Measurements from ENCODE around the gene HSD17B3. TPM values are rescaled to one million over a fixed set of nuclear protein-coding genes. Genes with fewer than 3 reads are reported as not detected.

Gene HSD17B3
- total RNA-seq, 1 donor from 2014 or later, result not detected

DNA sequence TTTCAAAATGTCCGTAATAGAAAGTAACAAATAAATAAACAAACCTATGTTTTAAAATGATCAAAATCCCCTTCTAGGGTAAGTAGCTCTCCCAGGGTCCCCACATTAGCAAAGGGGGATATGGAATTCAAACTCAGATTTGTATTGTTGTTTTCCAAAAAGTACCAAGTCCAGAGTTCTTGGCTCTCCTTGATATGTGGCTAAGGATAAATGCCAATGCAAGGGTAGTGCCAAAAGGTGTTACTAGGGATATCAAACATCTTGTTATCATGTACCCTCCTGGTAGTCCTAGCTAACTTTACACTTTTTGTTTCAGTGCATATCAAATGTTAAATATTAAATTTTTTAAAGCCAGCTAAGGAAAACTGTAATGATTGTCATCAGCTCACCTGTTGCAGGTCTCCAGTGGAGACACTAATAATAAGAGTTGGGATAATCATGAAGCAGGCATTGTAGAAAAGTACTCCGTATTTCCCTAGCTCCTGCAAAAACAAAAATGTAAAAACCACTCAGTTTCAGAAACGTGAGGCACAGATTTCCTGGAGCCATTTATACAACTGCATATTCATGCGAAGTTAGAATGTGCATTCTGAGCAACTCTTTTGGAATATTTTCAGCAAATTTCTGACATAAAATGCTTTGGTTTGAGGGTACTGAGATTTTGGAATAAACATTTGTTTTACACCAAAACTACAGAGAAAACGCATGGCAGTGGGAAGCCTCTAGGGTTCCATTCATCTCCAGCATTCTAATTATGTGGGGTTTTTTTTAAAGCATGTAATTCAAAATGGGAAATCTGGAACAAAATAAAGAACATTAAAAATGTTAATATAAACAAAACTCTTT, 41.8 kb upstream of the HSD17B3 start:
- peak overlapping the region; percentile 48 for H3K27ac ChIP-seq
- no peak for DNase-seq (ENCODE audit: extremely low spot score in 2 of 2)
- no peak overlapping the region for H3K4me3 ChIP-seq
- TF ChIP-seq POLR2AphosphoS5 (IDR thresholded peaks at IDR 0.05; ENCODE audit: insufficient read depth in 1 of 2, low read depth in 1 of 2), result no peak
- intact Hi-C loops (cut with DNase I), result no loop called here
- no peaks in the 10 kb centered on the region for H3K27me3 ChIP-seq
- peaks cover 0 to 7% of the 10 kb centered on the region in 2 donors for H3K36me3 ChIP-seq
- H3K9me3 ChIP-seq, result no peaks in the 10 kb centered on the region
- H3K4me1 ChIP-seq, result peaks cover 30% of the 10 kb centered on the region

- DNase-seq (ENCODE audit: extremely low spot score in 2 of 2), result no peak
- H3K36me3 ChIP-seq, result no peaks in the 10 kb centered on the region
- no peak for TF ChIP-seq POLR2A (IDR thresholded peaks at IDR 0.05)
- TF ChIP-seq POLR2AphosphoS5 (IDR thresholded peaks at IDR 0.05; ENCODE audit: insufficient read depth in 1 of 2, low read depth in 1 of 2), result no peak
- TF ChIP-seq, protein P1, sequence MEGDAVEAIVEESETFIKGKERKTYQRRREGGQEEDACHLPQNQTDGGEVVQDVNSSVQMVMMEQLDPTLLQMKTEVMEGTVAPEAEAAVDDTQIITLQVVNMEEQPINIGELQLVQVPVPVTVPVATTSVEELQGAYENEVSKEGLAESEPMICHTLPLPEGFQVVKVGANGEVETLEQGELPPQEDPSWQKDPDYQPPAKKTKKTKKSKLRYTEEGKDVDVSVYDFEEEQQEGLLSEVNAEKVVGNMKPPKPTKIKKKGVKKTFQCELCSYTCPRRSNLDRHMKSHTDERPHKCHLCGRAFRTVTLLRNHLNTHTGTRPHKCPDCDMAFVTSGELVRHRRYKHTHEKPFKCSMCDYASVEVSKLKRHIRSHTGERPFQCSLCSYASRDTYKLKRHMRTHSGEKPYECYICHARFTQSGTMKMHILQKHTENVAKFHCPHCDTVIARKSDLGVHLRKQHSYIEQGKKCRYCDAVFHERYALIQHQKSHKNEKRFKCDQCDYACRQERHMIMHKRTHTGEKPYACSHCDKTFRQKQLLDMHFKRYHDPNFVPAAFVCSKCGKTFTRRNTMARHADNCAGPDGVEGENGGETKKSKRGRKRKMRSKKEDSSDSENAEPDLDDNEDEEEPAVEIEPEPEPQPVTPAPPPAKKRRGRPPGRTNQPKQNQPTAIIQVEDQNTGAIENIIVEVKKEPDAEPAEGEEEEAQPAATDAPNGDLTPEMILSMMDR (IDR thresholded peaks at IDR 0.05), result no peak
- intact Hi-C loops (cut with DNase I), result no loop called here
- peak overlapping the region; percentile 48 for H3K27ac ChIP-seq
- peaks cover 30% of the 10 kb centered on the region for H3K4me1 ChIP-seq
- no peaks in the 10 kb centered on the region for H3K9me3 ChIP-seq
- H3K27me3 ChIP-seq, result no peaks in the 10 kb centered on the region
- H3K4me3 ChIP-seq, result no peak overlapping the region
Observed at GRCh38 chr9:96342571-96343245, 40.7 kb upstream of the HSD17B3 start.

DNA sequence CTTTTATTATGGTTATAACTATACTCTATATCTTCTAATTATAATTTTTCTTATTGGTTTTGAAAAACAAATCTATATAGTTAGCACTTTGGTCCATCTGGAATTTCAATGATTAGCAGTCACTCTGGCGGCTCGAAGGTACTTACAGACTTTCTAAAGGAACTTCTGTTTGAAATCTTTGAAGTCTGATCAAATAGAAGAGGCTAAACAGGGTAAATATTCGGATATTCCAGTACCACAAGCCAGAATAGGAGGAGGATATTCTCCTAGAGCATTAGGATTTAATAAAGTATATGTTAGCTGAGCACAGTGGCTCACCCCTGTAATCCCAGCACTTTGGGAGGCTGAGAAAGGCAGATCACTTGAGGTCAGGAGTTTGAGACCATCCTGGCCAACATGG, 38.7 kb upstream of the HSD17B3 start:
- no peak for TF ChIP-seq POLR2AphosphoS5 (IDR thresholded peaks at IDR 0.05; ENCODE audit: insufficient read depth in 1 of 2, low read depth in 1 of 2)
- no peak for TF ChIP-seq POLR2A (IDR thresholded peaks at IDR 0.05)
- TF ChIP-seq, protein P1 (IDR thresholded peaks at IDR 0.05), result no peak
- no peak overlapping the region for H3K4me3 ChIP-seq
- no peaks in the 10 kb centered on the region for H3K9me3 ChIP-seq
- DNase-seq (ENCODE audit: extremely low spot score in 2 of 2), result no peak
- intact Hi-C loops (cut with DNase I), result no loop called here
- H3K36me3 ChIP-seq, result no peaks in the 10 kb centered on the region
- H3K27me3 ChIP-seq, result no peaks in the 10 kb centered on the region
- H3K4me1 ChIP-seq, result peaks cover 30% of the 10 kb centered on the region
- H3K27ac ChIP-seq, result no peak overlapping the region

GRCh38 chr9:96338299-96338698, 36.3 kb upstream of the HSD17B3 start:
- Histone ChIP-seq H3K4me3 (no peak overlapping the region), H3K27ac (no peak overlapping the region), H3K9me3 (no peaks in the 10 kb centered on the region), H3K36me3 (no peaks in the 10 kb centered on the region), H3K27me3 (no peaks in the 10 kb centered on the region), H3K4me1 (peaks cover 20% of the 10 kb centered on the region)
- DNase-seq (ENCODE audit: extremely low spot score in 2 of 2), result no peak
- no peak for TF ChIP-seq POLR2AphosphoS5 (IDR thresholded peaks at IDR 0.05; ENCODE audit: insufficient read depth in 1 of 2, low read depth in 1 of 2)
- TF ChIP-seq, protein P1 (IDR thresholded peaks at IDR 0.05), result no peak
- TF ChIP-seq POLR2A (IDR thresholded peaks at IDR 0.05), result no peak
- intact Hi-C loops (cut with DNase I), result no loop called here

DNA sequence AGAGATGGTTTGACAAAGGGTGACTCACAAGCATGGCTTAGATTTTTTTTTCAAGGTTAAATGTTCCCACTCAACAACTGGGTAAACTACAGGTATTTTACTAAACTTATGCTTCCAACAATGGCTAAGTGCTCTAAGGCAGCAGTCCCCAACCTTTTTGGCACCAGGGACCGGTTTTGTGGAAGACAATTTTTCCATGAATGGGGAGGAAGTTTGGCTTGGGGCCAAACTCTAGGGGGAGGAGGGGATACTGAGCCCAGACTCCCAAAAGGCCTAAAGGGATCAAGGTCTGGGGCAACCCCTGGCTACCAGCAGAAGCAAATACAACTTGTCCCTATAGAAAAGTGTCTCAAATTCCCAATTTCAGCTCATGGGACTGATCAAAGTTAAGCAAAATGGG, 32.0 kb upstream of the HSD17B3 start:
- intact Hi-C loops (cut with DNase I), result no loop called here
- Histone ChIP-seq H3K27me3 (no peaks in the 10 kb centered on the region), H3K4me3 (no peak overlapping the region)

More for the DNA sequence above, 32.0 kb upstream of the HSD17B3 start:
- Histone ChIP-seq H3K9me3 (no peaks in the 10 kb centered on the region), H3K36me3 (no peaks in the 10 kb centered on the region), H3K27ac (no peak overlapping the region), H3K4me1 (peaks cover under 1% of the 10 kb centered on the region)
- TF ChIP-seq POLR2A (IDR thresholded peaks at IDR 0.05) (no peak), POLR2AphosphoS5 (IDR thresholded peaks at IDR 0.05; ENCODE audit: insufficient read depth in 1 of 2, low read depth in 1 of 2) (no peak)
- TF ChIP-seq, protein P1 (IDR thresholded peaks at IDR 0.05), result no peak
- no peak for DNase-seq (ENCODE audit: extremely low spot score in 2 of 2)

Data from vagina (tissue), 2 donors.